A204.1 (cell line): Measurements from ENCODE around the gene MTA1.

ENCODE experiments used
- FAIRE-seq: peaks from 2 replicates; lab custom pipeline; 2012; peaks lifted over from hg19 to GRCh38; lab: Jason Lieb, UNC

MTA1 gene

GRCh38 chr14:105411017-105411941 is 8.3 kb upstream of the MTA1 start:
- FAIRE-seq, result no peak

DNA sequence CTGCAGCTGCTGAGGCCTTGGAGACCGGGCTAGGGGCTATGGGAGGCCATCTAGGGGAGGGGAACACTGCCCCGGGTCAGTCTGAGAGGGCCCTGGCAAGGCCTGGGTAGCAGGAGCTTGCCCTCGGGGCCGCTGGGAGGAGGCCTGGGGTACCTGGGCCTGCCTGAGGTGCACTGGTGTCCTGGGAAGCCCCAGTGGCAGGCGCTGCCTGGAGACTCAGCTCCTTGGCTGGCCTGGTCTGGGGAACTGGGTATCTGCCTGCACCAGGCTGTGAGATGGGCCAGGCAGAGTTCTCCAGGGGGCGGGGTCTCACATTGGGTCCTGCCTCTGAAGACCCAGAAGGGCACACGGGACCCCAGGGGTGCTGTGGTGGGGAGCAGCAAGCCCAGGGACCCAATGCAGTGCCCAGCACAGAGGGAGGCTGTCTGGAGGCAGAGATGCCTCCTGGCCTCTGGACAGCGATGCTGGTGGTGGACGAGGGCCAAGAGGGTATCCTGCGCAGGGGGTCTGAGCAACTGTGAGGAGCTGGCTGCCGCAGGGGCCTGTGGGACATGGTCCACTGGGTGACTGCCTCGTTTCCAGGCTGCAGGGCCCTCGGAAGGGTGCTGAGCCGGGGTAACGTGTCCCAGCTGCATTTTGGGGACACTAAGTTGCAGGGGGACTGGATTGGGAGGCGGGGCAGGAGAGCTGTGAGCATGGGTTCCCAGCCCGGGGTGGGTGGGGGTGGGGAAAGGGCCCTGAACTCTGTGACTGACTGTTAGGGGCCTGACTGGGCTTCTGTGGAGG is 7.4 kb upstream of the MTA1 start:
- FAIRE-seq, result no peak

GRCh38 chr14:105412771-105413543 is 6.7 kb upstream of the MTA1 start:
- no peak for FAIRE-seq

- FAIRE-seq, result no peak
These were observed 6.1 kb upstream of the MTA1 start for GRCh38 chr14:105413544-105413886.

DNA sequence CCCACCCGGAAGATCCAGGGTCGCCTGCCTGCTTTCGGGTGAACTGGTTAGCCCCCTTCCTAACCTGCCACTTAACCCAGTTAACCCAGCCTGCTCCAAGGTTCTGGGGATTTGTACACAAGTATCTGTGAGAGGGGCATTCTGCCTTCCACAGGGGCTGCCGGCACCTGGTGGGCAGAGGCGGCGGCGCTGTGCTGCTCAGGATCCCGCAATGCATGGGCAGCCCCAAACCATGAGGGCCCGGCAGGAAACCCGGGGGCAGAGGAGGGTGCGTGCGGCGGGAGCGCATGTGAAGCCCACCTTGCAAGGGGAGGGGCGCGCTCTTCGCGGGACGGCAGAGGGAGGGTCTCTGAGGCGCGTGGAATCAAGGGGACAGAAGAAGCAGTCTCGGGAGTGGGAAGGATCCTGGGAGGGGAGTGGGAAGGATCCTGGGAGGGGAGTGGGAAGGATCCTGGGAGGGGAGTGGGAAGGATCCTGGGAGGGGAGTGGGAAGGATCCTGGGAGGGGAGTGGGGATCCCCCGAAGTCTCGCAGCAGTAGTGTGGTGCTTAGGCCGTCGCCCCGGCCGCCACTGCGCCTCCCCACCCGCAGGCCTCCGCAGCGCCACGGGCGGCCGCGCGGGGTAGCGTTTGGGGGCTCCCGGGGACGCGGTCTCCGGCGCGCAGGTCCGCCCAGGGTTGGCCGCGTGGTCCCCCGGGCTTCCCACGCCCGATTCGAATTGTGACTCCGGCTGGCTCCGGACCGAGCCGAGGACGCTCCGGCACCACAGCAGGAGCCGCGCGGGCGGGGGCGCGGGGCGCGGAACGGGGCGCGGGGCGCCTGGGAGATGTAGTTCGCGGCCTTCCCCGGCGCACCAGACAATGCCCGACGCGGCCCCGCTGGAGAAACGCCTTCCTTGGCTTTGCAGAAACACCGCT is 4.9 kb upstream of the MTA1 start:
- FAIRE-seq, result no peak

DNA sequence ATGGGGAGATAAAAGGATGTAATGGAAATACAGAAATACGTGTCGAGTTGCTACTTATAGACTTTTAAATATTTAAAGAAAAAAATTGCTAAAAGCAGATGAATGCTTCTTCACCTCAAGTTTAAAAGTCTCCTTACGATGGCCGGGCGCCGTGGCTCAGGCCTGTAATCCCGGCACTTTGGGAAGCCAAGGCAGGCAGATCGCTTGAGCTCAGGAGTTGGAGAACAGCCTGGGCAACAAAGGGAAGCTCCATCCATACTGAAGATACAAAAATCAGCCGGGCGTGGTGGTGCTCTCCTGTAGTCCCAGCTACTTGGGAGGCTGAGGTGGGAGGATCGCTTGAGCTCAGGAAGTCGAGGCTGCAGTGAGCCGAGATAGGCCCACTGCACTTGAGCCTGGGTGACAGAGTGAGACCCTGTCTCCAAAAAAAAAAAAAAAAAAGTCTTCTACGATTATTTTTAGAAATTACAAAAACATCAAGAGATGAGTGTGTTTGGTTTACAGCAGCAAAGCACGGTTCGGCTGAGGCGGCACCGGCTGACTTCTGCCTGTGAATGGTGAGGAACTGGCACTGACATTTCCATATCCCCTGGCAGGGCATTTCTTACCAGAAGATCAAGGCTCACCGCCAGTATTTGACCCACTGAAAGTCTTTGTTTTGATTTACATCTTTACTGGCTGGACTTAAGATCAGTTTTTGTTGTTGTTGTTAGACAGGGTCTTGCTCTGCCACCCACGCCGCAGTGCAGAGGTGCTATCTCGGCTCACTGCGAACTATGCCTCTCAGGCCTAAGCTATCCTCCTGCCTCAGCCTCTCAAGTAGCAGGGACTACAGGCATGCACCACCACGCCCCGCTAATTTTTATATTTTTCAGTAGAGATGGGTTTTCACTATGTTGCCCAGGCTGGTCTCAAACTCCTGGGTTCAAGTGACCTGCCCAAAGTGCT is 3.9 kb upstream of the MTA1 start:
- FAIRE-seq, result no peak

DNA sequence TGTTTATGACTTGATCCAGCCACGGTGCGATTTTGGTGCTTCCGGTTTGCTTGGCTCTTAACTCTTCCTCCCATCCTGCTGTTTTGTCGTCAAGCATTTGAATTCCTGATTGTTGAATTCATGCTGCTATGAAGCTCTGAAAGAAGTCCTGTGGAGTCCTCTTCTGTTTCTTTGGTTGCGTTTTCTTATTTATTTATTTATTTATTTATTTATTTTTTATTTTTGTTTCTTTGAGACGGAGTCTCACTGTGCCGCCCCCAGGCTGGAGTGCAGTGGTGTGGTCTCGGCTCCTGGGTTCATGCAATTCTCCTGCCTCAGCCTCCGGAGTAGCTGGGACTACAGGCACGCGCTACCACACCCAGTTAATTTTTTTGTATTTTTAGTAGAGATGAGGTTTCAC is 3.0 kb upstream of the MTA1 start:
- FAIRE-seq, result no peak

DNA sequence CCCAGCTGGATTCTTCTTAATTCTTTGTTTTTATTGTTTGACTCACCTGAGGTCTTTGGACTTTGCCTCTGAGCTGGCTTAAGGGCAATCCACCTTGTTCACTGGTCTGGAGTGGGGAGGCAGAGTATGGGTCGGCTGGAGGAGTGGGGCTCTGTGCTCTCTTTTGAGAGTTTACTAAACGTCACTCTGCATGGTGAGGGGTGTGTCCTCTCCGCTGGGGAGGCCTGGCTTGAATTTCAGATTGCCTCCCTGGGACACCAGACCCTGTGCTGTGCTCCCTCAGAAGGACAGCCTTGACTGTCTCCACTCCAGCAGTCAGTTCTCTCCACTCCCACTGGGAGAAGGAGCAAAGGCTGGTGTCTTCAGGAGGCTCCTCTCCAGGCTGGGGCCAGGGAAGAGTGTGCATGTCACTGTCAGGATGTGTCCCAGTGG is 1.9 kb upstream of the MTA1 start:
- FAIRE-seq, result no peak

GRCh38 chr14:105418269-105419194 is 1.1 kb upstream of the MTA1 start:
- no peak for FAIRE-seq

- no peak for FAIRE-seq
These were observed 710 bp downstream of the MTA1 start for GRCh38 chr14:105420101-105420973.

- no peak for FAIRE-seq
These were observed 1.5 kb downstream of the MTA1 start for GRCh38 chr14:105420974-105421674.

GRCh38 chr14:105421723-105422615 is 2.3 kb downstream of the MTA1 start:
- FAIRE-seq, result no peak

DNA sequence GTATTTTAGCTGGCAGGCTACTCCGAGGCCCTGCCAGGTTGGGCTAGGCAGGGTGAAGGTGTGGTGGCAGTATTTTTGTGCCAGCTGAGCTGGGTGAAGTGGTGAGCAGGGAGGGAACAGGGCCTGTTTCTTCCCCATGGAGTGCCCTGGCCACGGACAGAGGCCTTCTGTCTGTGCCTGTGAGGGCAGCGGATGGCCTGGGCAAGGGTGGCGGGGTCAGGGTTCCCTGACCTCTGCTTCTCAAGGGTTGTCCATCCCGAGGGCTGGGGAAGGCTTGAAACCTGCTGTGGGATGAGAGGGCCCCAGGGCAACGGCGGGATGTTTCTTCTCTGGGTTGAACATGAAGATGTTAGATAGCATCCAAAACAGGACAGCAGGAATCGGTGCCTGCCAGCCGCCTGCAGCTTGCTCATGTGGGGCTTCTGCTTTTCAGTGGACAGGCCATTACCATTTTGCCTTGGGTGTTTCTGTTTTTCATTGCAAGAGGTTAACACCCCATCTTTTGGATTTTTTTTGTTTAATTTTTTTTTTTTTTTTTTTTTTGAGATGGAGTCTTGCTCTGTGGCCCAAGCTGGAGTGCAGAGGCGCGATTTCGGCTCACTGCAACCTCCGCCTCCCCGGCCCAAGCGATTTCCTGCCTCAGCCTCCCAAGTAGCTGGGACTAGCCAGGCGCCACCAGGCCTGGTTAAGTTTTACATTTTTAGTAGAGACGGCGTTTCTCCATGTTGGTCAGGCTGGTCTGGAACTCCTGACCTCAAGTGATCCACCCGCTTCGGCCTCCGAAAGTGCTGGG is 3.3 kb downstream of the MTA1 start:
- FAIRE-seq, result no peak

GRCh38 chr14:105423488-105424195 is 4.0 kb downstream of the MTA1 start:
- FAIRE-seq, result no peak

- FAIRE-seq, result no peak
These were observed 5.2 kb downstream of the MTA1 start for GRCh38 chr14:105424861-105425260.
